Measurements from ENCODE around the gene SPEF2. TPM values are rescaled to one million over a fixed set of nuclear protein-coding genes. Genes with fewer than 3 reads are reported as not detected.

The SPEF2 gene
- total RNA-seq, 1 experiment from 2014 or later, result 0.15 TPM

- TF ChIP-seq ARID4B (CRISPR knock-in tag; IDR thresholded peaks at IDR 0.05; ENCODE audit: borderline replicate concordance) (no peak), ZMAT4 (CRISPR knock-in tag; IDR thresholded peaks at IDR 0.05) (no peak), GABPB1 (CRISPR knock-in tag; IDR thresholded peaks at IDR 0.05) (no peak), GTF2I (CRISPR knock-in tag; conservative IDR thresholded peaks at IDR 0.05) (no peak), CTCF (IDR thresholded peaks at IDR 0.05) (no peak), TP53 (CRISPR knock-in tag; IDR thresholded peaks at IDR 0.05) (no peak), TEAD4 (CRISPR knock-in tag; IDR thresholded peaks at IDR 0.05) (no peak), E2F4 (CRISPR knock-in tag; IDR thresholded peaks at IDR 0.05; ENCODE audit: borderline replicate concordance, low read depth) (no peak), JUN (CRISPR knock-in tag; IDR thresholded peaks at IDR 0.05) (no peak)
Measured at GRCh38 chr5:35819668-35820067, 202.0 kb downstream of the SPEF2 start (continued).

- H3K9me3 Mint-ChIP-seq, result no peaks in the 10 kb centered on the region
- H3K27ac Mint-ChIP-seq, result no peak overlapping the region
- DNase-seq (ENCODE audit: low spot score) (no peak), ATAC-seq (no peak)
- H3K4me1 Mint-ChIP-seq, result no peaks in the 10 kb centered on the region
- ChIA-PET CTCF (no interaction called here), POLR2A (no interaction called here)
- H3K36me3 Mint-ChIP-seq, result no peaks in the 10 kb centered on the region
- H3K4me3 Mint-ChIP-seq, result no peak overlapping the region
- TF ChIP-seq MYBL2 (CRISPR knock-in tag; IDR thresholded peaks at IDR 0.05) (no peak), TEAD4 (CRISPR knock-in tag; IDR thresholded peaks at IDR 0.05) (no peak)
- H3K27me3 Mint-ChIP-seq (ENCODE audit: low read depth), result peaks cover 2% of the 10 kb centered on the region; the same call in 1 of the 2 replicates
Measured at GRCh38 chr5:35820735-35821134, 203.1 kb downstream of the SPEF2 start.

- CTCF ChIA-PET, result no interaction called here
- no peak overlapping the region for H3K27ac Mint-ChIP-seq
Measured at GRCh38 chr5:35821513-35821912, 203.8 kb downstream of the SPEF2 start.

More at GRCh38 chr5:35821513-35821912, 203.8 kb downstream of the SPEF2 start:
- Mint-ChIP-seq H3K9me3 (no peaks in the 10 kb centered on the region), H3K4me3 (no peak overlapping the region), H3K4me1 (no peaks in the 10 kb centered on the region), H3K36me3 (no peaks in the 10 kb centered on the region), H3K27me3 (ENCODE audit: low read depth) (peaks cover 2% of the 10 kb centered on the region)
- TF ChIP-seq JAZF1 (CRISPR knock-in tag; IDR thresholded peaks at IDR 0.05) (no peak), E2F4 (CRISPR knock-in tag; IDR thresholded peaks at IDR 0.05; ENCODE audit: borderline replicate concordance, low read depth) (no peak), RORB (CRISPR knock-in tag; IDR thresholded peaks at IDR 0.05) (no peak), ARID4B (CRISPR knock-in tag; IDR thresholded peaks at IDR 0.05; ENCODE audit: borderline replicate concordance) (no peak), CREM (CRISPR knock-in tag; IDR thresholded peaks at IDR 0.05) (no peak), NFATC4 (CRISPR knock-in tag; IDR thresholded peaks at IDR 0.05) (no peak), ZNF512 (CRISPR knock-in tag; IDR thresholded peaks at IDR 0.05; ENCODE audit: borderline replicate concordance) (no peak)
- POLR2A ChIA-PET, result no interaction called here
- no peak for DNase-seq (ENCODE audit: low spot score)
- ATAC-seq, result no peak
